ENCODE measurements around the gene OARD1.
A peak's percentile ranks its signal among the peaks of the same experiment; 100 is the strongest.
"Not testable (repeated sequence)": the region's sequence is repeated elsewhere in the genome, so short reads cannot be mapped to it uniquely, and the experiment has no call there.

The OARD1 gene

GRCh38 chr6:41033776-41034175, 38.4 kb downstream of the OARD1 start:
- DNase-seq (ENCODE audit: low read depth) = no peak
- no peak overlapping the region for H3K4me3 ChIP-seq (ENCODE audit: low read depth, low read length)

- DNase-seq (ENCODE audit: low read depth) = no peak
These were observed 39.3 kb downstream of the OARD1 start for GRCh38 chr6:41032830-41033229.

GRCh38 chr6:41028561-41029412, 43.4 kb downstream of the OARD1 start:
- no peak for DNase-seq (ENCODE audit: low read depth)
- H3K4me3 ChIP-seq (ENCODE audit: low read depth, low read length) = peak overlapping the region; percentile 50

More at GRCh38 chr6:41032830-41033229, 39.3 kb downstream of the OARD1 start:
- H3K4me3 ChIP-seq (ENCODE audit: low read depth, low read length) = no peak overlapping the region

GRCh38 chr6:41027799-41028560, 44.2 kb downstream of the OARD1 start:
- peak overlapping the region; percentile 50 for H3K4me3 ChIP-seq (ENCODE audit: low read depth, low read length)
- peak; percentile 4 for DNase-seq (ENCODE audit: low read depth)

- peak overlapping the region; percentile 50 for H3K4me3 ChIP-seq (ENCODE audit: low read depth, low read length)
- DNase-seq (ENCODE audit: low read depth) = no peak
These were observed 44.9 kb downstream of the OARD1 start for GRCh38 chr6:41027241-41027640.

GRCh38 chr6:41025966-41026530, 46.1 kb downstream of the OARD1 start:
- no peak overlapping the region for H3K4me3 ChIP-seq (ENCODE audit: low read depth, low read length)
- DNase-seq (ENCODE audit: low read depth) = no peak

- H3K4me3 ChIP-seq (ENCODE audit: low read depth, low read length) = no peak overlapping the region
- DNase-seq (ENCODE audit: low read depth) = no peak
These were observed 49.0 kb downstream of the OARD1 start for GRCh38 chr6:41023114-41023513.

GRCh38 chr6:41022294-41022693, 49.9 kb downstream of the OARD1 start:
- DNase-seq (ENCODE audit: low read depth) = no peak
- no peak overlapping the region for H3K4me3 ChIP-seq (ENCODE audit: low read depth, low read length)

GRCh38 chr6:41021832-41022231, 50.3 kb downstream of the OARD1 start:
- H3K4me3 ChIP-seq (ENCODE audit: low read depth, low read length) = no peak overlapping the region
- DNase-seq (ENCODE audit: low read depth) = no peak

- no peak overlapping the region for H3K4me3 ChIP-seq (ENCODE audit: low read depth, low read length)
- DNase-seq (ENCODE audit: low read depth) = no peak
These were observed 54.5 kb downstream of the OARD1 start for GRCh38 chr6:41017663-41018062.

GRCh38 chr6:41015860-41016259, 56.3 kb downstream of the OARD1 start:
- not testable (repeated sequence) for H3K4me3 ChIP-seq (ENCODE audit: low read depth, low read length); DNase-seq (ENCODE audit: low read depth)

- no peak for DNase-seq (ENCODE audit: low read depth)
- no peak overlapping the region for H3K4me3 ChIP-seq (ENCODE audit: low read depth, low read length)
These were observed 57.4 kb downstream of the OARD1 start for GRCh38 chr6:41014780-41015179.

All from skeletal muscle cell (primary cell).